HCT116 (cell line): ENCODE measurements around the gene COBLL1. TPM values are rescaled to one million over a fixed set of nuclear protein-coding genes. Genes with fewer than 3 reads are reported as not detected.

Experiments
- ATAC-seq: fragments of 200-7000 bp; cut with Tn5 transposase; 2 replicates; pipeline ENCODE4 v1.9.1; 2020; ENCODE audit warnings: mild to moderate bottlenecking, moderate library complexity
- BruUV-seq: library from RNA; stranded (reverse); fragments of 400-500 nt; replicated peaks from 2 replicates; lab custom pipeline; 2021; lab: Mats Ljungman, UMichigan
- CTCF ChIA-PET: fragments of 300-600 bp; sonication (Branson Sonifier 250); formaldehyde crosslinking; loops from one replicate; lab custom pipeline; 2021; ENCODE audit warnings: antibody characterized with exemption; lab: Charles Lee
- POLR2A ChIA-PET: fragments of 300-600, 350-600 bp; sonication (Branson Sonifier 250); formaldehyde crosslinking; loops from one replicate; lab custom pipeline; 2021; ENCODE audit warnings: antibody characterized with exemption; lab: Charles Lee
- RAD21 ChIA-PET, 2 experiments: fragments of 300-600 bp; sonication (Branson Sonifier 250); formaldehyde crosslinking; loops; one replicate each; lab custom pipeline; 2023; ENCODE audit warnings: low total read pairs in 2 of 2; ENCODE audit not compliant: uncharacterized antibody in 2 of 2, unreplicated experiment in 2 of 2, low non-redundant PET in 1 of 2; lab: Charles Lee
- DNase-seq: peaks from one replicate; pipeline ENCODE4 v3.0.0-alpha.2; 2010; ENCODE audit warnings: low read depth, low spot score
- H2AFZ ChIP-seq: fragments of 200-600 bp; shearing (Covaris generic), sonication (generic); 2 replicates; pipeline ENCODE4 v1.6.1; 2017; ENCODE audit warnings: low read depth, mixed run types, mixed read lengths, antibody characterized with exemption, low read length; ENCODE audit not compliant: poor library complexity, severe bottlenecking
- H3K27ac ChIP-seq: 2 replicates; pipeline ENCODE4 v1.5.1; 2012; ENCODE audit warnings: low read depth, low read length
- H3K27me3 ChIP-seq: fragments of 200-600 bp; sonication (generic); 2 replicates; pipeline ENCODE4 v1.6.1; 2016; ENCODE audit warnings: mixed run types, low read length, mixed read lengths; ENCODE audit not compliant: insufficient read depth
- H3K36me3 ChIP-seq, 2 experiments: fragments of 200-500 bp in 1 of 2; fragments of 200-600 bp in 1 of 2; sonication (Bioruptor generic) in 1 of 2; sonication (generic) in 1 of 2; 2 replicates each; pipeline versions ENCODE4 v1.5.1 to v1.6.1; 2014 to 2016; ENCODE audit warnings: low read length in 2 of 2, inconsistent platforms in 1 of 2, mixed read lengths in 1 of 2, mixed run types in 1 of 2; ENCODE audit not compliant: insufficient read depth in 2 of 2, control insufficient read depth in 1 of 2
- H3K4me1 ChIP-seq, 2 experiments: fragments of 200-600 bp in 1 of 2; sonication (generic) in 1 of 2; 2 replicates each; pipeline versions ENCODE4 v1.5.1 to v1.6.1; 2012 to 2017; ENCODE audit warnings: low read length in 2 of 2, inconsistent platforms in 1 of 2, mild to moderate bottlenecking in 1 of 2, mixed read lengths in 1 of 2, mixed run types in 1 of 2, moderate library complexity in 1 of 2; ENCODE audit not compliant: insufficient read depth in 2 of 2, control insufficient read depth in 1 of 2
- H3K4me2 ChIP-seq: fragments of 200-600 bp; sonication (generic); 2 replicates; pipeline ENCODE4 v1.6.1; 2017; ENCODE audit warnings: mixed run types, low read length, mixed read lengths
- H3K4me3 ChIP-seq, 2 experiments: fragments of 200-600 bp in 1 of 2; sonication (generic) in 1 of 2; replicated peaks in 1 of 2; 2 replicates each; pipeline ENCODE4 v1.5.1; 2011 to 2016; ENCODE audit warnings: low read length in 2 of 2, control low read depth in 1 of 2, low read depth in 1 of 2, mild to moderate bottlenecking in 1 of 2, mixed read lengths in 1 of 2, mixed run types in 1 of 2
- H3K79me2 ChIP-seq: fragments of 200-600 bp; sonication (generic); 2 replicates; pipeline ENCODE4 v1.6.1; 2017; ENCODE audit warnings: mild to moderate bottlenecking, mixed run types, low read length, moderate library complexity, mixed read lengths; ENCODE audit not compliant: insufficient read depth
- H3K9ac ChIP-seq: fragments of 200-600 bp; sonication (generic); 2 replicates; pipeline ENCODE4 v1.6.1; 2016; ENCODE audit warnings: low read length, mixed read lengths
- H3K9me2 ChIP-seq: fragments of 200-600 bp; sonication (generic), shearing (Covaris generic); 2 replicates; pipeline ENCODE4 v1.6.1; 2017; ENCODE audit warnings: mixed run types, mild to moderate bottlenecking, moderate library complexity; ENCODE audit not compliant: insufficient read depth
- H3K9me3 ChIP-seq, 2 experiments: fragments of 200-500 bp in 1 of 2; fragments of 200-600 bp in 1 of 2; sonication (Bioruptor generic) in 1 of 2; sonication (generic) in 1 of 2; 2 replicates each; pipeline ENCODE4 v1.6.1; 2014 to 2017; ENCODE audit warnings: low read length in 2 of 2, mixed read lengths in 2 of 2, inconsistent platforms in 1 of 2, low read depth in 1 of 2, mild to moderate bottlenecking in 1 of 2, mixed run types in 1 of 2, moderate library complexity in 1 of 2; ENCODE audit not compliant: control insufficient read depth in 1 of 2, insufficient read depth in 1 of 2
- H4K20me1 ChIP-seq: fragments of 200-600 bp; sonication (generic), shearing (Covaris generic); 2 replicates; pipeline ENCODE4 v1.6.1; 2017; ENCODE audit warnings: mixed run types, mild to moderate bottlenecking, moderate library complexity; ENCODE audit not compliant: insufficient read depth
- EGR1 ChIP-seq: IDR thresholded peaks from 2 replicates; pipeline ENCODE4 v1.6.1; 2012; ENCODE audit warnings: low read depth
- ELF1 ChIP-seq: IDR thresholded peaks from 2 replicates; pipeline ENCODE4 v1.6.1; 2012; ENCODE audit warnings: low read depth, borderline replicate concordance
- EZH2phosphoT487 ChIP-seq: fragments of 200-600 bp; IDR thresholded peaks from 2 replicates; pipeline ENCODE4 v1.6.1; 2018; ENCODE audit warnings: antibody characterized with exemption, borderline replicate concordance
- FOSL1 ChIP-seq: IDR thresholded peaks from 2 replicates; pipeline ENCODE4 v1.6.1; 2012; ENCODE audit warnings: low read depth
- POLR2AphosphoS5 ChIP-seq: IDR thresholded peaks from 2 replicates; pipeline ENCODE4 v1.6.1; 2011; ENCODE audit warnings: mild to moderate bottlenecking, low read depth, low read length, moderate library complexity
- RAD21 ChIP-seq: IDR thresholded peaks from 2 replicates; pipeline ENCODE4 v1.6.1; 2012; ENCODE audit warnings: low read depth, mild to moderate bottlenecking
- SIN3A ChIP-seq: IDR thresholded peaks from 2 replicates; pipeline ENCODE4 v1.6.1; 2012; ENCODE audit warnings: low read depth
- SP1 ChIP-seq: IDR thresholded peaks from 2 replicates; pipeline ENCODE4 v1.6.1; 2012; ENCODE audit warnings: low read depth
- SRF ChIP-seq: IDR thresholded peaks from 2 replicates; pipeline ENCODE4 v1.6.1; 2012; ENCODE audit warnings: low read depth
- YY1 ChIP-seq: IDR thresholded peaks from 2 replicates; pipeline ENCODE4 v1.6.1; 2011; ENCODE audit warnings: low read length, low read depth, moderate library complexity, mild to moderate bottlenecking; ENCODE audit not compliant: insufficient replicate concordance; ENCODE audit errors: extremely low read depth
- ZFX ChIP-seq: fragments of 450-650 bp; IDR thresholded peaks from 2 replicates; pipeline ENCODE4 v1.6.1; 2017
- ZNF274 ChIP-seq: fragments of 200-500 bp; sonication (Bioruptor generic); IDR thresholded peaks from 2 replicates; pipeline ENCODE4 v1.6.1; 2014; ENCODE audit warnings: mild to moderate bottlenecking, low read depth, low read length, inconsistent platforms
- intact Hi-C: fragments of 100-400 bp; cut with micrococcal nuclease; formaldehyde crosslinking; loops from 2 replicates; pipeline ENCODE4 v1.10.0; 2022
- total RNA-seq: library from RNA; stranded (reverse); gene quantifications from one replicate; pipeline ENCODE4 v1.2.1, GENCODE V29; 2021; ENCODE audit not compliant: unreplicated experiment
- TF ChIP-seq, protein P1 (sequence below), 3 experiments: fragments of 200-600 bp in 1 of 3; sonication (generic) in 1 of 3; IDR thresholded peaks in 2 of 3; conservative IDR thresholded peaks in 1 of 3; 2 replicates each; pipeline ENCODE4 v1.5.1; 2012 to 2017; ENCODE audit warnings: low read depth in 2 of 3, low read length in 2 of 3, antibody characterized with exemption in 1 of 3, borderline replicate concordance in 1 of 3, control low read depth in 1 of 3, mild to moderate bottlenecking in 1 of 3, mixed read lengths in 1 of 3, mixed run types in 1 of 3, moderate library complexity in 1 of 3; ENCODE audit not compliant: insufficient read depth in 1 of 3
- TF ChIP-seq, protein P2 (sequence below): IDR thresholded peaks from 2 replicates; pipeline ENCODE4 v1.6.1; 2012; ENCODE audit warnings: low read depth
- TF ChIP-seq, protein P3 (sequence below): IDR thresholded peaks from 2 replicates; pipeline ENCODE4 v1.6.1; 2012
- TF ChIP-seq, protein P4 (sequence below): IDR thresholded peaks from 2 replicates; pipeline ENCODE4 v1.6.1; 2012
- TF ChIP-seq, protein P5 (sequence below): IDR thresholded peaks from 2 replicates; pipeline ENCODE4 v1.6.1; 2011; ENCODE audit warnings: mild to moderate bottlenecking, low read length, moderate library complexity; ENCODE audit not compliant: insufficient replicate concordance; ENCODE audit errors: extremely low read depth

The COBLL1 gene
- total RNA-seq, 1 experiment from 2014 or later = 3.6 TPM

DNA sequence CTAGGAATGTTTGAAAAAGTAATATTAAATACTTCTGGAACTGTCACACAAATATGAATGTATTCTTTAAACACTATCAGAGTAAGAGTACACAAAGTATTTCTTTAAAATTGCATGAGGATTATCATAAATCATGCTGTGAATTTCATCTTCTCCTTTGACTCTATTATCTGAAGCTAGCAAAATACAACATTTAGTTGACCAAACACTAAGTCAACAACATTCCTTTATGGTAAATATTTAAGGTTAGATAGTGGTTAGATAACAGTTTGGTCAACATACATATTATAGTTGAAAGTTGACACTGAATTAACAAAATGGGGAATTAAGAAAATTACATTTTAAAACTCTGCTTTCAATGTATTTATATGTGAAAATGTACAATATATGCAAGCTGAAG lies 148.2 kb downstream of the COBLL1 start:
- no peak for DNase-seq
- no peak overlapping the region for H3K27ac ChIP-seq
- no peaks in the 10 kb centered on the region for H3K9me3 ChIP-seq
- no peaks in the 10 kb centered on the region for H3K36me3 ChIP-seq
- no peak overlapping the region for H3K9ac ChIP-seq
- no peaks in the 10 kb centered on the region for H3K9me2 ChIP-seq
- H3K4me1 ChIP-seq = no peaks in the 10 kb centered on the region
- no peaks in the 10 kb centered on the region for H4K20me1 ChIP-seq
- RAD21 ChIA-PET = no interaction called here
- BruUV-seq = no TSS peak
- H3K4me3 ChIP-seq = no peak overlapping the region
- no peak overlapping the region for H2AFZ ChIP-seq
- intact Hi-C loops = no loop called here
- TF ChIP-seq SRF (no peak), SP1 (no peak), SIN3A (no peak), ZFX (no peak), YY1 (no peak), RAD21 (no peak), EGR1 (no peak), EZH2phosphoT487 (no peak), ZNF274 (no peak), ELF1 (no peak), FOSL1 (no peak), POLR2AphosphoS5 (no peak)
- TF ChIP-seq, protein P1, sequence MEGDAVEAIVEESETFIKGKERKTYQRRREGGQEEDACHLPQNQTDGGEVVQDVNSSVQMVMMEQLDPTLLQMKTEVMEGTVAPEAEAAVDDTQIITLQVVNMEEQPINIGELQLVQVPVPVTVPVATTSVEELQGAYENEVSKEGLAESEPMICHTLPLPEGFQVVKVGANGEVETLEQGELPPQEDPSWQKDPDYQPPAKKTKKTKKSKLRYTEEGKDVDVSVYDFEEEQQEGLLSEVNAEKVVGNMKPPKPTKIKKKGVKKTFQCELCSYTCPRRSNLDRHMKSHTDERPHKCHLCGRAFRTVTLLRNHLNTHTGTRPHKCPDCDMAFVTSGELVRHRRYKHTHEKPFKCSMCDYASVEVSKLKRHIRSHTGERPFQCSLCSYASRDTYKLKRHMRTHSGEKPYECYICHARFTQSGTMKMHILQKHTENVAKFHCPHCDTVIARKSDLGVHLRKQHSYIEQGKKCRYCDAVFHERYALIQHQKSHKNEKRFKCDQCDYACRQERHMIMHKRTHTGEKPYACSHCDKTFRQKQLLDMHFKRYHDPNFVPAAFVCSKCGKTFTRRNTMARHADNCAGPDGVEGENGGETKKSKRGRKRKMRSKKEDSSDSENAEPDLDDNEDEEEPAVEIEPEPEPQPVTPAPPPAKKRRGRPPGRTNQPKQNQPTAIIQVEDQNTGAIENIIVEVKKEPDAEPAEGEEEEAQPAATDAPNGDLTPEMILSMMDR (IDR thresholded peaks at IDR 0.05 in 2 of 3, conservative IDR thresholded peaks at IDR 0.05 in 1 of 3; ENCODE audit: borderline replicate concordance in 1 of 3, insufficient read depth in 1 of 3, low read depth in 2 of 3, low read length in 2 of 3) = no peak
- TF ChIP-seq, protein P2, sequence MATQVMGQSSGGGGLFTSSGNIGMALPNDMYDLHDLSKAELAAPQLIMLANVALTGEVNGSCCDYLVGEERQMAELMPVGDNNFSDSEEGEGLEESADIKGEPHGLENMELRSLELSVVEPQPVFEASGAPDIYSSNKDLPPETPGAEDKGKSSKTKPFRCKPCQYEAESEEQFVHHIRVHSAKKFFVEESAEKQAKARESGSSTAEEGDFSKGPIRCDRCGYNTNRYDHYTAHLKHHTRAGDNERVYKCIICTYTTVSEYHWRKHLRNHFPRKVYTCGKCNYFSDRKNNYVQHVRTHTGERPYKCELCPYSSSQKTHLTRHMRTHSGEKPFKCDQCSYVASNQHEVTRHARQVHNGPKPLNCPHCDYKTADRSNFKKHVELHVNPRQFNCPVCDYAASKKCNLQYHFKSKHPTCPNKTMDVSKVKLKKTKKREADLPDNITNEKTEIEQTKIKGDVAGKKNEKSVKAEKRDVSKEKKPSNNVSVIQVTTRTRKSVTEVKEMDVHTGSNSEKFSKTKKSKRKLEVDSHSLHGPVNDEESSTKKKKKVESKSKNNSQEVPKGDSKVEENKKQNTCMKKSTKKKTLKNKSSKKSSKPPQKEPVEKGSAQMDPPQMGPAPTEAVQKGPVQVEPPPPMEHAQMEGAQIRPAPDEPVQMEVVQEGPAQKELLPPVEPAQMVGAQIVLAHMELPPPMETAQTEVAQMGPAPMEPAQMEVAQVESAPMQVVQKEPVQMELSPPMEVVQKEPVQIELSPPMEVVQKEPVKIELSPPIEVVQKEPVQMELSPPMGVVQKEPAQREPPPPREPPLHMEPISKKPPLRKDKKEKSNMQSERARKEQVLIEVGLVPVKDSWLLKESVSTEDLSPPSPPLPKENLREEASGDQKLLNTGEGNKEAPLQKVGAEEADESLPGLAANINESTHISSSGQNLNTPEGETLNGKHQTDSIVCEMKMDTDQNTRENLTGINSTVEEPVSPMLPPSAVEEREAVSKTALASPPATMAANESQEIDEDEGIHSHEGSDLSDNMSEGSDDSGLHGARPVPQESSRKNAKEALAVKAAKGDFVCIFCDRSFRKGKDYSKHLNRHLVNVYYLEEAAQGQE = no peak
- TF ChIP-seq, protein P3, sequence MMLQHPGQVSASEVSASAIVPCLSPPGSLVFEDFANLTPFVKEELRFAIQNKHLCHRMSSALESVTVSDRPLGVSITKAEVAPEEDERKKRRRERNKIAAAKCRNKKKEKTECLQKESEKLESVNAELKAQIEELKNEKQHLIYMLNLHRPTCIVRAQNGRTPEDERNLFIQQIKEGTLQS = no peak
- TF ChIP-seq, protein P4, sequence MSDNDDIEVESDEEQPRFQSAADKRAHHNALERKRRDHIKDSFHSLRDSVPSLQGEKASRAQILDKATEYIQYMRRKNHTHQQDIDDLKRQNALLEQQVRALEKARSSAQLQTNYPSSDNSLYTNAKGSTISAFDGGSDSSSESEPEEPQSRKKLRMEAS = no peak
- TF ChIP-seq, protein P5, sequence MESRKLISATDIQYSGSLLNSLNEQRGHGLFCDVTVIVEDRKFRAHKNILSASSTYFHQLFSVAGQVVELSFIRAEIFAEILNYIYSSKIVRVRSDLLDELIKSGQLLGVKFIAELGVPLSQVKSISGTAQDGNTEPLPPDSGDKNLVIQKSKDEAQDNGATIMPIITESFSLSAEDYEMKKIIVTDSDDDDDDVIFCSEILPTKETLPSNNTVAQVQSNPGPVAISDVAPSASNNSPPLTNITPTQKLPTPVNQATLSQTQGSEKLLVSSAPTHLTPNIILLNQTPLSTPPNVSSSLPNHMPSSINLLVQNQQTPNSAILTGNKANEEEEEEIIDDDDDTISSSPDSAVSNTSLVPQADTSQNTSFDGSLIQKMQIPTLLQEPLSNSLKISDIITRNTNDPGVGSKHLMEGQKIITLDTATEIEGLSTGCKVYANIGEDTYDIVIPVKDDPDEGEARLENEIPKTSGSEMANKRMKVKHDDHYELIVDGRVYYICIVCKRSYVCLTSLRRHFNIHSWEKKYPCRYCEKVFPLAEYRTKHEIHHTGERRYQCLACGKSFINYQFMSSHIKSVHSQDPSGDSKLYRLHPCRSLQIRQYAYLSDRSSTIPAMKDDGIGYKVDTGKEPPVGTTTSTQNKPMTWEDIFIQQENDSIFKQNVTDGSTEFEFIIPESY = no peak
- POLR2A ChIA-PET = no interaction called here
- no peak overlapping the region for H3K4me2 ChIP-seq
- CTCF ChIA-PET = no interaction called here
- no peaks in the 10 kb centered on the region for H3K79me2 ChIP-seq
- H3K27me3 ChIP-seq = no peaks in the 10 kb centered on the region
- no peak for ATAC-seq
